ENCODE measurements around the gene SDHB.

The SDHB gene

GRCh38 chr1:17084787-17085186 lies 31.0 kb upstream of the SDHB start:
- Mint-ChIP-seq H3K4me1 (ENCODE audit: low read depth) (no peaks in the 10 kb centered on the region), H3K27ac (no peak overlapping the region), H3K36me3 (ENCODE audit: low read depth) (no peaks in the 10 kb centered on the region), H3K4me3 (no peak overlapping the region), H3K27me3 (ENCODE audit: low read depth) (no peaks in the 10 kb centered on the region), H3K9me3 (no peaks in the 10 kb centered on the region)
- DNase-seq (ENCODE audit: low spot score), result no peak

- no peaks in the 10 kb centered on the region for H3K27me3 Mint-ChIP-seq (ENCODE audit: low read depth)
- H3K4me1 Mint-ChIP-seq (ENCODE audit: low read depth), result no peaks in the 10 kb centered on the region
- H3K4me3 Mint-ChIP-seq, result no peak overlapping the region
- no peak for DNase-seq (ENCODE audit: low spot score)
- no peaks in the 10 kb centered on the region for H3K36me3 Mint-ChIP-seq (ENCODE audit: low read depth)
- H3K9me3 Mint-ChIP-seq, result no peaks in the 10 kb centered on the region
- H3K27ac Mint-ChIP-seq, result no peak overlapping the region
Measured at GRCh38 chr1:17082761-17083160, 28.9 kb upstream of the SDHB start.

DNA sequence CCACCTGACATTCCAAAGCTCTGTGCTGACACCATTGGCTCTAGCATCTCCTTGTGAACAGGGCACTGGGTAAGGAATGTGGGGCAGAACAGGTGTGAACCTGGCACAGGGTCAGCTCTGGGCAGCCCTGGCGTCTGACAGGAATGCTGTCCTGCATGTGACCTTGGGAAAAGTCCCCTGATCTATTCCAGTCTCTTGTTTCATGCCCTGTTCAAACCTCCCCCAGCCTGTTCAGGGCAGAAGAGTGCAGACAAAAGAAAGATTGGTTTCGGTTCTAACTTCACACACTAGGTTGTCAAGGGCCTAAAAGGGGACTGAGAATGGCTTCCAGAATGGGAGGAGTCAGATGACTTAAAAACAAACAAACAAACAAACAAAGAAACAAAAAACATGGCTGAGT lies 27.6 kb upstream of the SDHB start:
- no peak overlapping the region for H3K27ac Mint-ChIP-seq
- H3K4me3 Mint-ChIP-seq, result no peak overlapping the region
- DNase-seq (ENCODE audit: low spot score), result no peak
- no peaks in the 10 kb centered on the region for H3K4me1 Mint-ChIP-seq (ENCODE audit: low read depth)
- H3K27me3 Mint-ChIP-seq (ENCODE audit: low read depth), result no peaks in the 10 kb centered on the region
- no peaks in the 10 kb centered on the region for H3K9me3 Mint-ChIP-seq
- no peaks in the 10 kb centered on the region for H3K36me3 Mint-ChIP-seq (ENCODE audit: low read depth)

DNA sequence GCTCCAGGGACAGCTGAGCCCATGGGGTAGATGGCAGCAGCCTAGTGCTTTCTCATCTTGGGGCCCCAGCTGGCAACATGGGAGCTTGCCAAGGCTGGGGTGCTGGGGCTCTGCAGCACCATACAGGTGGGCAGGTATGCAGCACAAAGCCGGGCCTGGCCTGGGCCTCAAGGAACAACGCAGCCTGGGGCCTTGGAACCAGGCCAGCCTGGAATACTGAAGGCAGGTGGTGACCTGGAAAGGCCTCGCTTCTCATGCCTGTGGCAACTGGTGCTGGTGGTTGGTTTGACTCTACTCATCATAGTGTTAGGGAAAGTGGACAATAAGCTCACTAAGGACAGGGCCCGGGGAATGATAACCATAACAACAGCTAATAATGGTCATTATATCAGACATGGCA lies 27.0 kb upstream of the SDHB start:
- no peaks in the 10 kb centered on the region for H3K9me3 Mint-ChIP-seq

DNA sequence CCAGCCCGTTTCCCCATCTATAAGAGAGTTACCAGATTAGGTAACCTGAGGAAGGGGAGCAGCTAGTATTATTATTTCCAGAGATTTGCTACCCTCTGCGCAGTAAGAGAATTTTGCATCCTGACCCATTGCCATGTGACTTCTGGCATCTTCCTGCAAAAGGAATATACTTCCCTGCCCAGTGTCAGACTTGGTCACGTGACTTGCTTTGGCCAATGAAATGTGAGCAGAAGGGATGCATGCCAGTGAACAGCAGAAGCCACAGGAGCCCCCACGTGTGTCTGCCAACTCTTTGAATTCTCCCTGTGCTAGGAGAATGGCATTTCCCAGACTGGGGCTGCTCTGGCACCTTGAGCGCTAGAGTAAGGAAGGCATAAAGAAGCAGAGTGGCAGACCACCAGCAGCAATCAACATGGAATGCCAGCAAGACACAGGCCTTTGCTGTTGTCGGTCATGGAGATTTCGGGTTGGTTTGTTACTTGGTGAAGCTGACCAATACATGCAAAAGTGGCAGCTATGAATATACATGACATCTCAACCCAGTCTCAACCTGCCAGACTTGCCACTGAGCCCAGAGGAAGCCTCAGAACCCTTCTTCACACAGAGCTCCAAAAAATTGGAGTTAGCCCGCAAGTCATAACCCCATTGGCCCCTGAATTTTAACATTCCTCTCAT lies 26.4 kb upstream of the SDHB start:
- Mint-ChIP-seq H3K9me3 (no peaks in the 10 kb centered on the region), H3K27ac (no peak overlapping the region), H3K4me3 (no peak overlapping the region), H3K27me3 (ENCODE audit: low read depth) (no peaks in the 10 kb centered on the region), H3K36me3 (ENCODE audit: low read depth) (no peaks in the 10 kb centered on the region), H3K4me1 (ENCODE audit: low read depth) (peaks cover 2% of the 10 kb centered on the region)
- no peak for DNase-seq (ENCODE audit: low spot score)

More for the DNA sequence above, 27.0 kb upstream of the SDHB start:
- Mint-ChIP-seq H3K27me3 (ENCODE audit: low read depth) (no peaks in the 10 kb centered on the region), H3K27ac (no peak overlapping the region), H3K4me3 (no peak overlapping the region), H3K36me3 (ENCODE audit: low read depth) (no peaks in the 10 kb centered on the region), H3K4me1 (ENCODE audit: low read depth) (no peaks in the 10 kb centered on the region)
- no peak for DNase-seq (ENCODE audit: low spot score)

GRCh38 chr1:17078991-17079868 lies 25.4 kb upstream of the SDHB start:
- Mint-ChIP-seq H3K4me3 (no peak overlapping the region), H3K4me1 (ENCODE audit: low read depth) (peaks cover 2% of the 10 kb centered on the region), H3K36me3 (ENCODE audit: low read depth) (no peaks in the 10 kb centered on the region), H3K27me3 (ENCODE audit: low read depth) (no peaks in the 10 kb centered on the region), H3K9me3 (no peaks in the 10 kb centered on the region), H3K27ac (no peak overlapping the region)
- no peak for DNase-seq (ENCODE audit: low spot score)

DNA sequence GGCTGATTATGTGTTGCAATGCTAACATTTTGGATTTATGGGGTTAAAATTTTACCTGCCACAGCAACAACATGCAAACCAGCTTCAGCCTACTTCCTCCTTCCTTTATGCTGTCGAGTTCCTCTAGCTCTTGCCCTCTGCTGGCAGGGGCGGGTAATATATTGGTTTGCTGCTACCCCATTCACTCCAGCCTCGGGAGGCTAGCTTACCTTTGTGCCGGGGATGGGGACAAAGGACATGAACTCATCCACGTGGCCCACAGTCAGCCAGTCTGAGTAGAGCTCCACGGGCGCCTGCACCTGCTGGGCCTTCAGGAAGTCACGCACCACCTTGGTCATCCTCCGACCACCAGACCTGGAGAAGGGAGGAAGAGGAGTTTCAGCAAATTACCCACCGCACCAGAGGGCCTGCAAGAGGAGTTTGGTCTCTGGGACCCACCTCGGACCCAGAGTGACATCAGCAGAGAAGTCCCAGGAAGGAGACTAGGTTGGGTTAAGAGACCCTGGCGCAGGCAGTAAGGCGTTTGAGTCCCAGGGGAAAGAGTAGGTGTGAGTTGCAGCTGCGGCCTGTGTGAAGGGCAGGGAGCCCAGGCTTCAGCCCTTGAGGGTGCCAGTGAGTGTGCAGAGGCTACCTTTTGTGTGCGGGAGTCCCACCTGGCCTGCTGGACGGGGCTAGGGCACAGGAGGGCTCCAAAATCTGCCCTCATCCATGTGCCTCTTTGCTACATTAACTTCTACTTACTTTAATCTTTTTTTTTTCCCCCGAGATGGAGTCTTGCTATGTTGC lies 21.8 kb upstream of the SDHB start:
- DNase-seq (ENCODE audit: low spot score), result no peak
- Mint-ChIP-seq H3K9me3 (no peaks in the 10 kb centered on the region), H3K4me3 (no peak overlapping the region), H3K4me1 (ENCODE audit: low read depth) (peaks cover 2% of the 10 kb centered on the region), H3K27ac (no peak overlapping the region), H3K27me3 (ENCODE audit: low read depth) (no peaks in the 10 kb centered on the region), H3K36me3 (ENCODE audit: low read depth) (no peaks in the 10 kb centered on the region)

DNA sequence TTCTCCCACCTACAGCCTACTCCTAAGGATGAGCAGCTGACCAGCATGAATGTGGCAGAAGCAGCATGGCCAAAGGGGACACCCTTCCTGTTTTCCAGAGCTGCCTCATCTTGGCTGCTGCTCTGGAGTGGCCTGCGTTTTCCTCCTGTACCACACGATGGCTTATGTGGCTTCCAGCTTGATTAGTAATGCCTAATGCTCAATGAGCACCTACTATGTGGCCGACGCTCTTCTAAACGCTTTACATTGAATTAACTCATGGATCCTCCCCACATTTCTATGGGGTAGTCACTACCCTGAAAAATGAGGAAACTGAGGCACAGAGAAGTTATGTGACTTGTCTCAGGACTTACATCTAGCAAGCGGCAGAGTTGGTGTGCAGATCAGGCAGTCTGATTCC lies 18.0 kb upstream of the SDHB start:
- Mint-ChIP-seq H3K27me3 (ENCODE audit: low read depth) (no peaks in the 10 kb centered on the region), H3K9me3 (no peaks in the 10 kb centered on the region), H3K36me3 (ENCODE audit: low read depth) (no peaks in the 10 kb centered on the region), H3K4me3 (no peak overlapping the region), H3K4me1 (ENCODE audit: low read depth) (peaks cover 2% of the 10 kb centered on the region), H3K27ac (no peak overlapping the region)
- no peak for DNase-seq (ENCODE audit: low spot score)

- no peaks in the 10 kb centered on the region for H3K4me1 Mint-ChIP-seq (ENCODE audit: low read depth)
- DNase-seq (ENCODE audit: low spot score), result no peak
- no peaks in the 10 kb centered on the region for H3K27me3 Mint-ChIP-seq (ENCODE audit: low read depth)
- no peak overlapping the region for H3K4me3 Mint-ChIP-seq
- no peaks in the 10 kb centered on the region for H3K36me3 Mint-ChIP-seq (ENCODE audit: low read depth)
- no peaks in the 10 kb centered on the region for H3K9me3 Mint-ChIP-seq
- H3K27ac Mint-ChIP-seq, result no peak overlapping the region
Measured at GRCh38 chr1:17070163-17070525, 16.3 kb upstream of the SDHB start.

GRCh38 chr1:17069452-17070162 lies 15.8 kb upstream of the SDHB start:
- DNase-seq (ENCODE audit: low spot score), result no peak

GRCh38 chr1:17068789-17069188 lies 15.0 kb upstream of the SDHB start:
- Mint-ChIP-seq H3K27ac (no peak overlapping the region), H3K4me1 (ENCODE audit: low read depth) (no peaks in the 10 kb centered on the region), H3K27me3 (ENCODE audit: low read depth) (no peaks in the 10 kb centered on the region), H3K36me3 (ENCODE audit: low read depth) (no peaks in the 10 kb centered on the region), H3K9me3 (no peaks in the 10 kb centered on the region), H3K4me3 (no peak overlapping the region)
- no peak for DNase-seq (ENCODE audit: low spot score)

More at GRCh38 chr1:17069452-17070162, 15.8 kb upstream of the SDHB start:
- Mint-ChIP-seq H3K36me3 (ENCODE audit: low read depth) (no peaks in the 10 kb centered on the region), H3K27me3 (ENCODE audit: low read depth) (no peaks in the 10 kb centered on the region), H3K27ac (no peak overlapping the region), H3K4me1 (ENCODE audit: low read depth) (no peaks in the 10 kb centered on the region), H3K4me3 (no peak overlapping the region), H3K9me3 (no peaks in the 10 kb centered on the region)

DNA sequence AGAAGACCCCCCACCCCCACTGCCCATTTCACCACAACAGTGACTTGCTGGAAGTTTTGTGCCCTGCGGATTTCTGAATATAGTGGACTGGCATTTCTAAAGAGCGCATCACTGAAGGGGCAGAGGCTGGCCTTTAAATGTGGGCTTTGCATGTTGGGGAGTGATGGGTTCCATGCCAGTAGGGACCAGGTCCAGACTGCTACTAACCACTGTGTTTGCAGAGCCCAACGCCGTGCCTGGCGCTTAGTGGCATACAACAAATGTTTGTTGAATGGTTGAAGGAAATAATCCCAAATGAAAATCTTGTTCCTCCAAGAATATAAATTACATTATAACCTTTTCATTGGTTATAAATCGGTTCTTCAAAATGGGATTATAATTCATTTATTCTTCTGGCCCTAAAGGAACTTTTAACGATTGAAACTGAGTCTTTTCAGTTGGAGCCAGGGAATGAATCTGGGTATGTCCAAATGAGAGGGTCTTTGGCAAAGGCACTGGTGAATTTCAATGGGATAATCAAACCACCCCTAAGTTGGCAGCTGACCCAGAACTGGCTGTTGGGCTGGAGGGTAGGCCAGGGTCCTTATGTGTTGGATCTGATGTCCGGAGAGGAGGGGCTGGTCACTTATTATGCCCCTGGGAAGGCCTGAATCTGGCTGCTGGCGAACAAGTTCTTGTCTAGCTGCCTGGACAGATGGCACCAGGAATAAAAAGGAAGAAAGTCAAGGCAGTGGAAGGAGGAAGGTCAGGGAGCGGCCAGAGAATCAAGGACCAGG lies 13.8 kb upstream of the SDHB start:
- H3K27me3 Mint-ChIP-seq (ENCODE audit: low read depth), result no peaks in the 10 kb centered on the region

DNA sequence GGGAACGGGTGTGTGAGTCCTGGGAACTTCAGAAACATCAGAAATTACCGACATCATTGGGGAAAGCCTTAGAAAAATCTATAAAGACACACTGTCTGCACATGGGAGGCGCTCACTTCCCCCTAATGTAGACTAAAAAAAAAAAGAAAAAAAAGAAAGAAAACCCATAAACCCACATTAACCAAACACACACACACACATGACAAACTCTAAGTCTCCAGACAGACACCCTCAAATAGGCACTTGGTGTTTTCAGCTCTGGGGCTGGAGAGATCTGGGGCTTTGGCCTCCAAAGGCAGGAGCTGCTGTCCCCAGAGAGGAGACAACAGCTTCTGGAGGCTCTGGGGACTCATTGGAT lies 13.2 kb upstream of the SDHB start:
- no peak for DNase-seq (ENCODE audit: low spot score)
- Mint-ChIP-seq H3K9me3 (no peaks in the 10 kb centered on the region), H3K27me3 (ENCODE audit: low read depth) (no peaks in the 10 kb centered on the region), H3K4me1 (ENCODE audit: low read depth) (peaks cover 7% of the 10 kb centered on the region), H3K4me3 (no peak overlapping the region), H3K27ac (no peak overlapping the region), H3K36me3 (ENCODE audit: low read depth) (no peaks in the 10 kb centered on the region)

More for the DNA sequence above, 13.8 kb upstream of the SDHB start:
- Mint-ChIP-seq H3K9me3 (no peaks in the 10 kb centered on the region), H3K27ac (no peak overlapping the region), H3K4me3 (no peak overlapping the region), H3K36me3 (ENCODE audit: low read depth) (no peaks in the 10 kb centered on the region), H3K4me1 (ENCODE audit: low read depth) (peaks cover 5% of the 10 kb centered on the region)
- no peak for DNase-seq (ENCODE audit: low spot score)

All from T-helper 2 cell treated with Interferon-gamma antibody and Interleukin-4, amounts not matched to agents 5 μg/mL and 100 μg/mL, for 36 hours (primary cell).